IPS-20b (cell line): ENCODE results near the gene GNA12.

Source experiments
- H3K27ac ChIP-seq: one replicate; pipeline ENCODE4 v1.5.1; 2013; ENCODE audit warnings: low read length
- H3K27me3 ChIP-seq: 2 replicates; pipeline ENCODE4 v1.6.1; 2013; ENCODE audit warnings: mild to moderate bottlenecking, low read length, inconsistent platforms; ENCODE audit not compliant: insufficient read depth
- H3K36me3 ChIP-seq: 2 replicates; pipeline ENCODE4 v1.6.1; 2013; ENCODE audit warnings: low read depth, mild to moderate bottlenecking, inconsistent platforms, low read length, moderate library complexity; ENCODE audit not compliant: insufficient read depth
- H3K4me1 ChIP-seq: 2 replicates; pipeline ENCODE4 v1.6.1; 2013; ENCODE audit warnings: mild to moderate bottlenecking, control low read depth, inconsistent platforms, low read length, moderate library complexity; ENCODE audit not compliant: insufficient read depth
- H3K4me3 ChIP-seq: 2 replicates; pipeline ENCODE4 v1.5.1; 2013; ENCODE audit warnings: mild to moderate bottlenecking, low read length, inconsistent platforms
- H3K9ac ChIP-seq: 2 replicates; pipeline ENCODE4 v1.6.1; 2013; ENCODE audit warnings: low read depth, mild to moderate bottlenecking, inconsistent platforms, low read length, moderate library complexity
- H3K9me3 ChIP-seq: 2 replicates; pipeline ENCODE4 v1.6.1; 2013; ENCODE audit warnings: mild to moderate bottlenecking, low read depth, low read length, inconsistent platforms; ENCODE audit not compliant: insufficient read depth

Gene GNA12

DNA sequence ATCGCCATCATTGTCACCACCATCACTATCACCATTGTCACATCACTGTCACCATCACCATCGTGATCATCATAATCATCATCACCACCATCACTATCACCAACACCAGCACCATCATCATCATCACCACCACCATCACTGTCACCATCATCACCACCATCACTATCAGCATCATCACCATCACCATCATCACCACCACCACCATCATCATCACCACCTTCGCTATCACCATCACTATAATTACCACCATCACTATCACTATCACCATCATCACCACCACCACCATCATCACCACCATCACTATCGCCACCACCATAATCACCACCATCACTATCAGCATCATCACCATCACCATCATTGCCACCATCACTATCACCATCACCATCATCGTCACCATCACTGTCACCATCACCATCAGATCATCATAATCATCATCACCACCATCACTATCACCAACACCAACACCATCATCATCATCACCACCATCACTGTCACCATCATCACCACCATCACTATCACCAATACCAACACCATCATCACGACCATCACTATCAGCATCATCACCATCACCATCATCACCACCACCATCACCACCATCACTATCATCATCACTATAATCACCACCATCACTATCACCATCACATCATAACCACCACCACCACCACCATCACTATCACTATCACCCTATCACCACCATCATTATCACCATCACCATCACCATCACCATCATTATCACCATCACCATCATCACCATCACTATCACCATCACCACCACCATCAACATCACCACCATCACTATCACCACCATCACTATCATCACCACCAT is 6.0 kb upstream of the GNA12 start:
- no peaks in the 10 kb centered on the region for H3K36me3 ChIP-seq
- H3K9me3 ChIP-seq = no peaks in the 10 kb centered on the region; the same call in none of the 2 replicates
- peaks cover under 1% of the 10 kb centered on the region; the same call in 1 of the 2 replicates for H3K4me1 ChIP-seq
- no peak overlapping the region for H3K9ac ChIP-seq
- no peak overlapping the region for H3K27ac ChIP-seq
- no peak overlapping the region for H3K4me3 ChIP-seq
- H3K27me3 ChIP-seq = peaks cover 15% of the 10 kb centered on the region; the same call in 1 of the 2 replicates

DNA sequence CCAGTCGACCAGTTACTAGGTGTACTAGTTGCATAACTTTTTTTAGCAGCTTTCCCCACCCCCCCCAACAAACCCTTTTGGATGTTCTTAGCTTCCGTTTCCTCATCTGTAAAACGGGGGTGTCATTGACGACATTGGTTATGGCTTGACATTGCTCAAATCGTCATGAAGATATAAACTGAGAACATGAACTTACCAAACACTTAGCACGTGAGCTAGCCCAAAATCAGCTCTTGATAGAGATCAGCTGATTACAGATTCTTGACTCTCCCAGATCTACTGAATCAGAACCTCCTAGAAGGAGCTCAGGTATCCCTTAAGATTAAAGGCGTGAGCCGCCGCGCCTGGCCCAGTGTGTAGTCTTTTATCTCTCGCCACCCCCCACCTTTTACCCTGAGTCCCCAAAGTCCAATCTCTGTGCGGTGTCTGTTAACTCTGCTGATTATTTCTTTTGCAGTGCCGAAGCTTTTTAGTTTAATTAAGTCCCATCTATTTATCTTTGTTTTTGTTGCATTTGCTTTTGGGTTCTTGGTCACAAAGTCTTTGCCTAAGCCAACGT is 1.0 kb upstream of the GNA12 start:
- peak overlapping the region; percentile 66; the same call in 1 of the 2 replicates for H3K4me3 ChIP-seq
- peaks cover 26% of the 10 kb centered on the region for H3K36me3 ChIP-seq
- H3K27ac ChIP-seq = peak overlapping the region; percentile 46
- H3K4me1 ChIP-seq = peaks cover 10% of the 10 kb centered on the region; the same call in 1 of the 2 replicates
- H3K9me3 ChIP-seq = no peaks in the 10 kb centered on the region; the same call in none of the 2 replicates
- H3K27me3 ChIP-seq = no peaks in the 10 kb centered on the region
- H3K9ac ChIP-seq = peak overlapping the region; percentile 74; the same call in 1 of the 2 replicates

DNA sequence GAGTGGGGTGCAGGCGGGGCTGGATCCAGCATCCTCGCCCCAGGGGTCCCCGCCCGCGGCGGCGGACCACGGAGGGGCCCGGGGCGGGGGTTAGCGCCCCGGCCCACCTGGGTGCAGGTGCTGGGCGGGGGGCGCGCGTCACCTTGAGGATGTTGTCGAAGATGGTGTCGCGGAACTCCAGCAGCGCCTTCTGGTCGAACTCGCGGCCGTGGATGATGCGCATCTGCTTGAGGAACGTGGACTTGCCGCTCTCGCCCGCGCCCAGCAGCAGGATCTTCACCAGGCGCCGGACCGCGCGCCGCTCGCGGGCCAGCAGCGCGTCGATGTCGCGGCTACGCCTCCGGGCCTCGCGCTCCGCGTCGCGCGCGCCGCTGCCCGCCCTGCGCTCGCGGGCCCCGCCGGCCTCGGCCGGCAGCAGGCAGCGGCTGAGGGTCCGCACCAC is 376 bp downstream of the GNA12 start:
- peak overlapping the region; percentile 58; the same call in 1 of the 2 replicates for H3K9ac ChIP-seq
- no peak overlapping the region for H3K27ac ChIP-seq
- no peaks in the 10 kb centered on the region for H3K9me3 ChIP-seq
- no peaks in the 10 kb centered on the region for H3K27me3 ChIP-seq
- peaks cover 36% of the 10 kb centered on the region for H3K36me3 ChIP-seq
- H3K4me3 ChIP-seq = peak overlapping the region; percentile 66
- H3K4me1 ChIP-seq = peaks cover 10% of the 10 kb centered on the region; the same call in 1 of the 2 replicates

DNA sequence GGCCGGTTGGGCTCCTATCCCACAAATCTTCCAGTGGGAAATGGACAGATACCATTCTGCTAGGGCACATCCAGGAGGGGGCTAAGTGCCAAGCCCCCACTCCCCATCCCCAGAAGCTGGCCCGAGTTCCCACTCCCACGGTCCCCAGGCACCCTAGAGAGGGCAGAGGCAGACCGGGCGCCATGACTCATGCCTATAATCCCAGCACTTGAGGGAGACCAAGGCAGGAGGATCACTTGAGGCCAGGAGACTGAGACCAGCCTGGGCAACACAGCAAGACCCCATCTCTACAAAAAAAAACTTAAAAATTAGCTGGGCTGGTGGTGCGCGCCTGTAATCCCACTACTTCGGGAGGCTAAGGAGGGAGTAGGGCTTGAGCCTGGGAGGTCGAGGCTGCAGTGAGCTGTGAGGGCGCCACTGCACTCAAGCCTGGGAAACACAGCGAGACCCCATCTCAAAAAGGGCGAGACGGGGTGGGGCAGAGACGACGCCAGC is 870 bp downstream of the GNA12 start:
- H3K9me3 ChIP-seq = no peaks in the 10 kb centered on the region
- H3K9ac ChIP-seq = peak overlapping the region; percentile 58; the same call in 1 of the 2 replicates
- no peaks in the 10 kb centered on the region for H3K27me3 ChIP-seq
- no peak overlapping the region for H3K27ac ChIP-seq
- H3K4me3 ChIP-seq = peak overlapping the region; percentile 66
- H3K4me1 ChIP-seq = peaks cover 10% of the 10 kb centered on the region; the same call in 1 of the 2 replicates
- H3K36me3 ChIP-seq = peaks cover 41% of the 10 kb centered on the region

DNA sequence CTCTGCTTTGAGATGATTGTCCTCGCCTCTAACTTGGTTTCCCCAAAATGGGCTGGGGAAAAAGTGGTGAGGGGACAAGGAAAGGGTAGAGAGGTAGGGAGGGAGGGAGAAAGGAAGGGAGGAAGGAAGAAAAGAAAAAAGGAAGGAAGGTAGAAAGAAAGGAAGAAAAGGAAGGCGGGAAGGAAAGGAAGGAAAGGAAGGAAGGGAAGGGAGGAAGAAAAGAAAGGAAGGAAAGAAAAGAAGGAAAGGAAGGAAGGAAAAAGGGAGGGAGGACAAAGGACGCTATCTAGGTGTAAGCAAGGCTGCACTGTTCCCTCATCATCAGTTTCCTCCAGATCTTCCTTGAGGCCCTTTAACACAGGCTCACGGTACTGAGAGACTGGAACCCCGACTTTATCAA is 2.2 kb downstream of the GNA12 start:
- Histone ChIP-seq H3K4me1 (peaks cover 20% of the 10 kb centered on the region), H3K9ac (no peak overlapping the region), H3K4me3 (peak overlapping the region; percentile 66; the same call in 1 of the 2 replicates), H3K27ac (no peak overlapping the region), H3K36me3 (peaks cover 45% of the 10 kb centered on the region), H3K27me3 (no peaks in the 10 kb centered on the region), H3K9me3 (no peaks in the 10 kb centered on the region)

DNA sequence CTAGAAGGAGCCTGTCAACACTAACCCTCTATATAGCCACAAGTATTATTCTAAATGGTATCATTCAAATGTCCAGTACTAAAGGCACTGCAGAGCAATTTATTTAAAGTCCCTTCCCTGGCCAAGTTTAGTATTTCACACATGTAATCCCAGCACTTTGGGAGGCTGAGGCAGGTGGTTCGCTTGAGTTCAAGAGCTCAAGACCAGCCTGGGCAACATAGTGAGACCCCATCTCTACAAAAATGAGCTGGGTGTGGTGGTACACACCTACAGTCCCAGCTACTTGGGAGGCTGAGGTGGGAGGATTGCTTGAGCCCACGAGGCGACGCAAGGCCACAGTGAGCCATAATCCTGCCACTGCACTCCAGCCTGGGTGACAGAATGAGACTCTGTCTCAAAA is 3.6 kb downstream of the GNA12 start:
- Histone ChIP-seq H3K9ac (no peak overlapping the region), H3K27me3 (no peaks in the 10 kb centered on the region), H3K9me3 (no peaks in the 10 kb centered on the region), H3K27ac (no peak overlapping the region), H3K4me1 (peaks cover 21% of the 10 kb centered on the region), H3K36me3 (peaks cover 48% of the 10 kb centered on the region), H3K4me3 (no peak overlapping the region)

DNA sequence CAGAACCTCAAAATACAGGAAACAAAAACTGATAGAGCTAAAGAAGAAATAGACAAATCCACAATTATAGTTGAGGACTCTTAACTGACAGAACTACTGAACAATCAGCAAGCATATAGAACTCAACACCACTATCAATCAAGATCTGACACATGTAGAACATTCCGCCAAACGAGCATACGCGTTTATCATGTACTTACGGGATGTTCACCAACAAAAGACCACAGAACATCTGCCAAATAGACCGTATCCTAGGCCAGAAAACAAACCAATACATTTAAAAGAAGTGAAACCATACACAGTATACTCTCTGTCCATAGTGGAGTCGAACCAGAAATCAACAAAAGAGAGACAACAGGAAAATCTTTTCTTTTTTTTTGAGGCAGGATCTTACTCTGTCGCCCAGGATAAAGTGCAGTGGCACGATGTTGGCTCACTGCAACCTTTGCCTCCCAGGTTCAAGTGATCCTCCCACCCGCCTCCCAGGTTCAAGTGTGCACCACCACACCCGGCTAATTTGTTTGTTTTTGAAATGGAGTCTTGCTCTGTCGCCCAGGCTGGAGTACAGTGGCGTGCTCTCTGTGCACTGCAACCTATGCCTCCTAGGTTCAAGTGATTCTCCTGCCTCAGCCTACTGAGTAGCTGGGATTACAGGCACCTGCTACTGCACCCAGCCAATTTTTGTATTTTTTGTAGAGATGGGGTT is 5.1 kb downstream of the GNA12 start:
- H3K27ac ChIP-seq = no peak overlapping the region
- no peaks in the 10 kb centered on the region for H3K27me3 ChIP-seq
- H3K9ac ChIP-seq = no peak overlapping the region
- peaks cover 19% of the 10 kb centered on the region for H3K4me1 ChIP-seq
- no peak overlapping the region for H3K4me3 ChIP-seq
- H3K9me3 ChIP-seq = no peaks in the 10 kb centered on the region
- H3K36me3 ChIP-seq = peaks cover 63% of the 10 kb centered on the region

DNA sequence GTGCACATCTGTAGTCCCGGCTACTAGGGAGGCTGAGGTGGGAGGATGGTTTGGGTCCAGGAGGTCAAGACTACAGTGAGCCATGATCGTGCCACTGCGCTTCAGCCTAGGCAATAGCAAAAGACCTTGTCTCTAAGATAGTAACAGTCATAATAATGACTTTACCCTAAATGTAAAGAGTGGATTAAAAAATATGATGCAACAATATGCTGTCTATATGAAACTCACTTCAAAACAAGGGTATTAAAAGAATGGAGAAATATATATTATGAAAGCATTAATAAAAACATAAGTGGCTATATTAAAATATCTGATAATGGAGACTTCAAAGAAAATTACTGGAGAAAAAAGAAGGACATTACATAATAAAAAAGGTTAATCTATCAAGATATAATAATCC is 5.7 kb downstream of the GNA12 start:
- peaks cover 19% of the 10 kb centered on the region for H3K4me1 ChIP-seq
- no peaks in the 10 kb centered on the region for H3K9me3 ChIP-seq
- H3K27me3 ChIP-seq = no peaks in the 10 kb centered on the region
- H3K27ac ChIP-seq = no peak overlapping the region
- peaks cover 68% of the 10 kb centered on the region for H3K36me3 ChIP-seq
- H3K4me3 ChIP-seq = no peak overlapping the region
- no peak overlapping the region for H3K9ac ChIP-seq

DNA sequence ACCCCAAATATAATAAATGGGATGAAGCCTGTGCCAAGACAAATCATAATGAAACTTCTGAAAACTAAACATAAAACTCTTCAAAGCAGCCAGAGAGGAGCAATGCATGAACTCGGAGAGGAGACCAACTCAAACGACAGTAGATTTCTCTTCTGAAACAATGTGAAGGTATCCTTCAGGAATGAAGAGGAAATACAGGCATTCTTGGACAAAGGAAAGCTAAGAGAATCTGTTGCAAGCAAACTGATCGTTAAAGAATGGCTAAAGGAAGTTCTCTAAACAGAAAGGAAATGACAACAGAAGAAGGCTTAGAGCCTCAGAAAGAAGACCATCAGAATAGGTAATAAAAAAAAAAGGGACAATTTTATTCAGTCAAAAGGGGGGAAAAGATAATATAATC is 6.6 kb downstream of the GNA12 start:
- H3K9me3 ChIP-seq = no peaks in the 10 kb centered on the region
- no peak overlapping the region for H3K9ac ChIP-seq
- no peak overlapping the region for H3K27ac ChIP-seq
- H3K36me3 ChIP-seq = peaks cover 65% of the 10 kb centered on the region
- H3K4me1 ChIP-seq = peaks cover 15% of the 10 kb centered on the region
- no peaks in the 10 kb centered on the region for H3K27me3 ChIP-seq
- H3K4me3 ChIP-seq = no peak overlapping the region

DNA sequence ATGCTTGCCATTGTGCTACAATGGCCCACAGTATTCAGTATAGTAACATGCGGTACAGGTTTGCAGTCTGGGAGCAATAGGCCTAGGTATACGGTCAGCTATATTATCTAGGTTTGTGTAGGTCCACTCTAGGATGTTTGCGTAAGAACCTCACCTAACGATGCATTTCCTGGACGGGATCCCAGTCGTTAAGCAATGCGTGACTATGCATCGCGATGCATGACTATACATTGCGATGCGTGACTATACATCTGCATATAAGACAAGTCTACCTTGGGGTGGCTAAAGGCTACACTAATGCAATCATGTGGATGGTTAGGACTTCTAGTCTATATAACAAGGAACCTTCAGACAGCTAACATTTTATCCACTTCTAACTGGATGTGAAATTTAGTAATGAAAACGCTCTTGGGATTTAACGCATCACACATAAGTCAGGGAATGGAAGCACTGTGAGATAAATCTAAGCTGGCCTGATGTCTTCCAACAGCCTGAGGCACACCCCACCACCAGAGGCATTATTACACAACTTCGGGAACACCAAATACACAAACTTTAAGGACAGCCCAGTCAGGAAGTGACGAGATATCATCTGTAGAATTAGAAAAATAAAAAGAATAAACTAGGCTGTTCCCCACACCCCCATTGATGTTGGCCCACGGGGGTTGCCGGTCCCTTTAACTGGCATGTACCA is 9.2 kb downstream of the GNA12 start:
- Histone ChIP-seq H3K27ac (no peak overlapping the region), H3K4me3 (no peak overlapping the region), H3K27me3 (no peaks in the 10 kb centered on the region), H3K36me3 (peaks cover 56% of the 10 kb centered on the region), H3K9ac (no peak overlapping the region), H3K4me1 (peaks cover 17% of the 10 kb centered on the region), H3K9me3 (no peaks in the 10 kb centered on the region)
